WTC11 (cell line): ENCODE measurements around the gene TRMO. TPM values are rescaled to one million over a fixed set of nuclear protein-coding genes. Genes with fewer than 3 reads are reported as not detected.

Source experiments
- ATAC-seq: fragments of 200-7000 bp; cut with Tn5 transposase; 2 replicates; pipeline ENCODE4 v1.10.0; 2021; ENCODE audit warnings: mild to moderate bottlenecking, moderate library complexity
- CTCF ChIA-PET: fragments of 300-600 bp; sonication (Branson Sonifier 250); formaldehyde crosslinking; loops from one replicate; lab custom pipeline; 2021; ENCODE audit warnings: antibody characterized with exemption; lab: Charles Lee
- POLR2A ChIA-PET: fragments of 350-600 bp; sonication (Branson Sonifier 250); formaldehyde crosslinking; loops from one replicate; lab custom pipeline; 2021; ENCODE audit warnings: antibody characterized with exemption; lab: Charles Lee
- DNase-seq: peaks from one replicate; pipeline ENCODE4 v3.0.0; 2021; ENCODE audit warnings: low spot score
- H3K27ac Mint-ChIP-seq: 2 replicates; pipeline ENCODE4 v1.8.0; 2021; ENCODE audit warnings: mixed read lengths
- H3K27me3 Mint-ChIP-seq: 2 replicates; pipeline ENCODE4 v1.8.0; 2021; ENCODE audit warnings: low read depth, mild to moderate bottlenecking, moderate library complexity, mixed read lengths
- H3K36me3 Mint-ChIP-seq: 2 replicates; pipeline ENCODE4 v1.8.0; 2021; ENCODE audit warnings: mixed read lengths
- H3K4me1 Mint-ChIP-seq: 2 replicates; pipeline ENCODE4 v1.8.0; 2022; ENCODE audit warnings: mixed read lengths
- H3K4me3 Mint-ChIP-seq: 2 replicates; pipeline ENCODE4 v1.8.0; 2021; ENCODE audit warnings: mild to moderate bottlenecking, moderate library complexity, mixed read lengths
- H3K9me3 Mint-ChIP-seq: 2 replicates; pipeline ENCODE4 v1.8.0; 2021; ENCODE audit warnings: mixed read lengths
- AR ChIP-seq: fragments of 250-450 bp; sonication (Bioruptor Pico); IDR thresholded peaks from 2 replicates; pipeline ENCODE4 v1.9.0; 2021; ENCODE audit warnings: mild to moderate bottlenecking
- ATF3 ChIP-seq: sonication (generic); formaldehyde crosslinking; conservative IDR thresholded peaks from 2 replicates; pipeline ENCODE4 v1.8.1; 2022; ENCODE audit warnings: mild to moderate bottlenecking, missing genetic modification reagents
- CTCF ChIP-seq: fragments of 200-600 bp; IDR thresholded peaks from 2 replicates; pipeline ENCODE4 v1.8.0; 2022; ENCODE audit warnings: antibody characterized with exemption
- ESRRA ChIP-seq: sonication (generic); formaldehyde crosslinking; IDR thresholded peaks from 2 replicates; pipeline ENCODE4 v1.8.1; 2022; ENCODE audit warnings: mild to moderate bottlenecking, missing genetic modification reagents, borderline replicate concordance
- FOXJ3 ChIP-seq: sonication (generic); formaldehyde crosslinking; IDR thresholded peaks from 2 replicates; pipeline ENCODE4 v1.9.0; 2021; ENCODE audit warnings: missing genetic modification reagents, mild to moderate bottlenecking, borderline replicate concordance
- GABPB1 ChIP-seq: sonication (generic); formaldehyde crosslinking; IDR thresholded peaks from 2 replicates; pipeline ENCODE4 v1.8.1; 2023; ENCODE audit warnings: mild to moderate bottlenecking, missing genetic modification reagents
- GRHL2 ChIP-seq: fragments of 250-450 bp; sonication (Bioruptor Pico); IDR thresholded peaks from 2 replicates; pipeline ENCODE4 v1.8.0; 2022; ENCODE audit warnings: mild to moderate bottlenecking, moderate library complexity; ENCODE audit not compliant: insufficient replicate concordance, severe bottlenecking
- GTF2I ChIP-seq: fragments of 250-450 bp; sonication (Bioruptor Pico); conservative IDR thresholded peaks from 2 replicates; pipeline ENCODE4 v1.4.0; 2021; ENCODE audit warnings: mild to moderate bottlenecking
- IRF2 ChIP-seq: sonication (generic); formaldehyde crosslinking; IDR thresholded peaks from 2 replicates; pipeline ENCODE4 v1.8.0; 2022; ENCODE audit warnings: low read depth, missing genetic modification reagents, borderline replicate concordance
- KAT7 ChIP-seq: sonication (generic); formaldehyde crosslinking; IDR thresholded peaks from 2 replicates; pipeline ENCODE4 v1.8.1; 2023; ENCODE audit warnings: missing genetic modification reagents, mild to moderate bottlenecking, borderline replicate concordance
- NR1H2 ChIP-seq: sonication (generic); formaldehyde crosslinking; IDR thresholded peaks from 2 replicates; pipeline ENCODE4 v1.9.0; 2021; ENCODE audit warnings: mild to moderate bottlenecking, moderate library complexity, missing genetic modification reagents
- PREB ChIP-seq: sonication (generic); formaldehyde crosslinking; IDR thresholded peaks from 2 replicates; pipeline ENCODE4 v1.8.1; 2022; ENCODE audit warnings: mild to moderate bottlenecking, missing genetic modification reagents, moderate library complexity, borderline replicate concordance
- RELA ChIP-seq: sonication (generic); formaldehyde crosslinking; IDR thresholded peaks from 2 replicates; pipeline ENCODE4 v1.8.1; 2022; ENCODE audit warnings: missing genetic modification reagents, mild to moderate bottlenecking, borderline replicate concordance
- SOX15 ChIP-seq: fragments of 250-450 bp; sonication (Bioruptor Pico); IDR thresholded peaks from 2 replicates; pipeline ENCODE4 v1.9.0; 2021; ENCODE audit warnings: mild to moderate bottlenecking
- STAT6 ChIP-seq: sonication (generic); formaldehyde crosslinking; conservative IDR thresholded peaks from 2 replicates; pipeline ENCODE4 v1.8.1; 2023; ENCODE audit warnings: mild to moderate bottlenecking, low read depth, missing genetic modification reagents, moderate library complexity
- TEAD1 ChIP-seq: sonication (generic); formaldehyde crosslinking; IDR thresholded peaks from 2 replicates; pipeline ENCODE4 v1.8.0; 2022; ENCODE audit warnings: mild to moderate bottlenecking, missing genetic modification reagents
- USF2 ChIP-seq: sonication (generic); formaldehyde crosslinking; IDR thresholded peaks from 2 replicates; pipeline ENCODE4 v1.8.1; 2023; ENCODE audit warnings: mild to moderate bottlenecking, missing genetic modification reagents, moderate library complexity
- ZNF232 ChIP-seq: sonication (generic); formaldehyde crosslinking; IDR thresholded peaks from 2 replicates; pipeline ENCODE4 v1.8.0; 2022; ENCODE audit warnings: mild to moderate bottlenecking, missing genetic modification reagents
- ZNF416 ChIP-seq: fragments of 250-450 bp; sonication (Bioruptor Pico); IDR thresholded peaks from 2 replicates; pipeline ENCODE4 v1.9.0; 2021; ENCODE audit warnings: mild to moderate bottlenecking, inconsistent platforms
- ZNF423 ChIP-seq: fragments of 250-450 bp; sonication (Bioruptor Pico); IDR thresholded peaks from 2 replicates; pipeline ENCODE4 v2.1.2; 2022; ENCODE audit warnings: mild to moderate bottlenecking, moderate library complexity
- ZNF671 ChIP-seq: fragments of 250-450 bp; sonication (Bioruptor Pico); IDR thresholded peaks from 2 replicates; pipeline ENCODE4 v1.8.0; 2021; ENCODE audit warnings: mild to moderate bottlenecking
- total RNA-seq: library from RNA; stranded (reverse); gene quantifications from 3 replicates; pipeline ENCODE4 v1.2.3, GENCODE V29; 2021

Gene TRMO
- total RNA-seq, 1 experiment from 2014 or later: 4.6 TPM

GRCh38 chr9:97859346-97859745 lies 63.0 kb downstream of the TRMO start:
- no peak for ATAC-seq
- POLR2A ChIA-PET: no interaction called here
- H3K4me1 Mint-ChIP-seq: peaks cover 30% of the 10 kb centered on the region
- peaks cover 92% of the 10 kb centered on the region for H3K27me3 Mint-ChIP-seq
- no peak overlapping the region for H3K27ac Mint-ChIP-seq
- no peaks in the 10 kb centered on the region for H3K9me3 Mint-ChIP-seq
- H3K36me3 Mint-ChIP-seq: 0 out of 2 replicates have a peak, but pooled peaks cover 2% of the 10 kb centered on the region
- no peak for TF ChIP-seq STAT6
- TF ChIP-seq KAT7: no peak
- TF ChIP-seq GRHL2 (CRISPR knock-in tag): no peak
- TF ChIP-seq ZNF416 (CRISPR knock-in tag): no peak
- TF ChIP-seq ZNF423 (CRISPR knock-in tag): no peak
- no peak for TF ChIP-seq SOX15 (CRISPR knock-in tag)
- TF ChIP-seq IRF2 (CRISPR knock-in tag): no peak
- TF ChIP-seq PREB (CRISPR knock-in tag): no peak
- TF ChIP-seq ZNF671: no peak
- TF ChIP-seq USF2 (CRISPR knock-in tag): no peak
- no peak for TF ChIP-seq ATF3 (CRISPR knock-in tag)
- TF ChIP-seq CTCF: no peak
- no peak for TF ChIP-seq GTF2I
- TF ChIP-seq TEAD1: no peak
- TF ChIP-seq FOXJ3 (CRISPR knock-in tag): no peak
- no peak for TF ChIP-seq AR
- TF ChIP-seq, all 79 proteins: peak for 0
- DNase-seq: no peak
- H3K4me3 Mint-ChIP-seq: no peak overlapping the region
- CTCF ChIA-PET: interaction anchor here (0.7 to 2.3 kb wide), 3 partner anchors 31 to 226 kb away, joined by 4 to 12 read pairs (median 5); partner anchors contain the start of gene TSTD2

- no peak for ATAC-seq
- no peak for DNase-seq
Observed at GRCh38 chr9:97858826-97859225, 63.5 kb downstream of the TRMO start.

More at GRCh38 chr9:97858826-97859225, 63.5 kb downstream of the TRMO start:
- H3K27ac Mint-ChIP-seq: no peak overlapping the region
- peaks cover 30% of the 10 kb centered on the region for H3K4me1 Mint-ChIP-seq
- TF ChIP-seq GABPB1 (CRISPR knock-in tag) (no peak), ESRRA (CRISPR knock-in tag) (no peak), NR1H2 (CRISPR knock-in tag) (no peak), ZNF232 (CRISPR knock-in tag) (no peak), SOX15 (CRISPR knock-in tag) (no peak), RELA (CRISPR knock-in tag) (no peak)
- TF ChIP-seq, all 79 proteins: peak for 0
- ChIA-PET CTCF (interaction anchor here (0.7 to 2.3 kb wide), 5 partner anchors 11 to 162 kb away, joined by 3 to 12 read pairs (median 4); partner anchors contain the start of gene XPA), POLR2A (no interaction called here)
- H3K27me3 Mint-ChIP-seq: peaks cover 91% of the 10 kb centered on the region
- H3K9me3 Mint-ChIP-seq: no peaks in the 10 kb centered on the region
- 0 out of 2 replicates have a peak, but pooled peaks cover 2% of the 10 kb centered on the region for H3K36me3 Mint-ChIP-seq
- H3K4me3 Mint-ChIP-seq: 0 out of 2 replicates have a peak overlapping the region, but pooled peaks have one; percentile 18
